Measurements from ENCODE around the gene CCNF. TPM values are rescaled to one million over a fixed set of nuclear protein-coding genes. Genes with fewer than 3 reads are reported as not detected.

CCNF gene
- total RNA-seq, 1 donor from 2014 or later = 0.86 TPM

Small RNA genes lying within 50 kb of the gene (microRNA-seq; reads per million reads assigned to microRNA genes)
- gene MIR6767 = not detected
- gene MIR6768 = not detected

Other genes with a start within 250 kb of the CCNF start
- 1.2 TPM for gene CASKIN1, start 232.8 kb upstream of the CCNF start, total RNA-seq
- gene MLST8, start 224.0 kb upstream of the CCNF start, total RNA-seq = 26.3 TPM
- 7.0 TPM for gene BRICD5, start 218.6 kb upstream of the CCNF start, total RNA-seq
- 23.4 TPM for gene PGP, start 214.6 kb upstream of the CCNF start, total RNA-seq
- 13.7 TPM for gene E4F1, start 205.9 kb upstream of the CCNF start, total RNA-seq
- gene DNASE1L2, start 193.0 kb upstream of the CCNF start, total RNA-seq = 0.57 TPM
- 139 TPM for gene ECI1, start 177.9 kb upstream of the CCNF start, total RNA-seq
- 106 TPM for gene RNPS1, start 161.3 kb upstream of the CCNF start, total RNA-seq
- 13.6 TPM for gene ABCA3, start 88.7 kb upstream of the CCNF start, total RNA-seq
- gene TEDC2, start 30.7 kb downstream of the CCNF start, total RNA-seq = 0.51 TPM
- gene NTN3, start 41.9 kb downstream of the CCNF start, total RNA-seq = 0.30 TPM
- gene TBC1D24, start 45.7 kb downstream of the CCNF start, total RNA-seq = 8.3 TPM
- gene ATP6V0C, start 84.5 kb downstream of the CCNF start, total RNA-seq = 137 TPM
- 12.4 TPM for gene AMDHD2, start 90.9 kb downstream of the CCNF start, total RNA-seq
- gene CEMP1, start 102.0 kb downstream of the CCNF start, total RNA-seq = not detected
- gene PDPK1, start 108.6 kb downstream of the CCNF start, total RNA-seq = 41.0 TPM